DOHH2 (cell line): ENCODE data around the gene KCNIP1.

Source experiments
- EZH2phosphoT487 ChIP-seq: fragments of 200-600 bp; sonication (generic); IDR thresholded peaks from 2 replicates; pipeline ENCODE4 v1.6.1; 2017; ENCODE audit warnings: borderline replicate concordance, mild to moderate bottlenecking, antibody characterized with exemption, low read length, moderate library complexity, mixed read lengths
- TF ChIP-seq, protein P1 (sequence below): fragments of 200-600 bp; sonication (generic); IDR thresholded peaks from one replicate; pipeline ENCODE4 v1.5.1; 2014; ENCODE audit warnings: antibody characterized with exemption, mild to moderate bottlenecking, low read depth, low read length; ENCODE audit not compliant: poor library complexity, severe bottlenecking

- TF ChIP-seq, protein P1, sequence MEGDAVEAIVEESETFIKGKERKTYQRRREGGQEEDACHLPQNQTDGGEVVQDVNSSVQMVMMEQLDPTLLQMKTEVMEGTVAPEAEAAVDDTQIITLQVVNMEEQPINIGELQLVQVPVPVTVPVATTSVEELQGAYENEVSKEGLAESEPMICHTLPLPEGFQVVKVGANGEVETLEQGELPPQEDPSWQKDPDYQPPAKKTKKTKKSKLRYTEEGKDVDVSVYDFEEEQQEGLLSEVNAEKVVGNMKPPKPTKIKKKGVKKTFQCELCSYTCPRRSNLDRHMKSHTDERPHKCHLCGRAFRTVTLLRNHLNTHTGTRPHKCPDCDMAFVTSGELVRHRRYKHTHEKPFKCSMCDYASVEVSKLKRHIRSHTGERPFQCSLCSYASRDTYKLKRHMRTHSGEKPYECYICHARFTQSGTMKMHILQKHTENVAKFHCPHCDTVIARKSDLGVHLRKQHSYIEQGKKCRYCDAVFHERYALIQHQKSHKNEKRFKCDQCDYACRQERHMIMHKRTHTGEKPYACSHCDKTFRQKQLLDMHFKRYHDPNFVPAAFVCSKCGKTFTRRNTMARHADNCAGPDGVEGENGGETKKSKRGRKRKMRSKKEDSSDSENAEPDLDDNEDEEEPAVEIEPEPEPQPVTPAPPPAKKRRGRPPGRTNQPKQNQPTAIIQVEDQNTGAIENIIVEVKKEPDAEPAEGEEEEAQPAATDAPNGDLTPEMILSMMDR = no peak
- no peak for TF ChIP-seq EZH2phosphoT487
Measured at GRCh38 chr5:170579601-170580000, 75.8 kb downstream of the KCNIP1 start.
